GM19438 (cell line): ENCODE data around the gene DRC7.
A peak's percentile ranks its signal among the peaks of the same experiment; 100 is the strongest.

Experiments
- ATAC-seq: cut with Tn5 transposase; IDR thresholded peaks from one replicate; pipeline ENCODE4 v1.9.1; 2021; ENCODE audit warnings: low read depth; ENCODE audit not compliant: unreplicated experiment

DRC7 gene

GRCh38 chr16:57748596-57748995 is 54.0 kb downstream of the DRC7 start:
- no peak for ATAC-seq

- no peak for ATAC-seq
These were observed 54.6 kb downstream of the DRC7 start for GRCh38 chr16:57749101-57749692.

- ATAC-seq, result no peak
These were observed 55.3 kb downstream of the DRC7 start for GRCh38 chr16:57749856-57750452.

- no peak for ATAC-seq
These were observed 56.4 kb downstream of the DRC7 start for GRCh38 chr16:57750796-57751538.

- no peak for ATAC-seq
These were observed 57.1 kb downstream of the DRC7 start for GRCh38 chr16:57751539-57752202.

GRCh38 chr16:57752203-57752580 is 57.6 kb downstream of the DRC7 start:
- no peak for ATAC-seq

- no peak for ATAC-seq
These were observed 58.2 kb downstream of the DRC7 start for GRCh38 chr16:57752581-57753447.

- no peak for ATAC-seq
These were observed 59.1 kb downstream of the DRC7 start for GRCh38 chr16:57753448-57754353.

- no peak for ATAC-seq
These were observed 59.9 kb downstream of the DRC7 start for GRCh38 chr16:57754354-57755060.

GRCh38 chr16:57755061-57755684 is 60.6 kb downstream of the DRC7 start:
- no peak for ATAC-seq

- no peak for ATAC-seq
These were observed 61.3 kb downstream of the DRC7 start for GRCh38 chr16:57755726-57756423.

GRCh38 chr16:57756424-57757325 is 62.1 kb downstream of the DRC7 start:
- no peak for ATAC-seq

- ATAC-seq, result peak; percentile 85
These were observed 62.8 kb downstream of the DRC7 start for GRCh38 chr16:57757326-57757786.

- no peak for ATAC-seq
These were observed 63.3 kb downstream of the DRC7 start for GRCh38 chr16:57757883-57758282.

- no peak for ATAC-seq
These were observed 63.9 kb downstream of the DRC7 start for GRCh38 chr16:57758331-57759117.

- ATAC-seq, result no peak
These were observed 64.5 kb downstream of the DRC7 start for GRCh38 chr16:57759131-57759530.
